Esophagus mucosa (tissue), 1 donor: Measurements from ENCODE around the gene NLGN4X. TPM values are rescaled to one million over a fixed set of nuclear protein-coding genes. Genes with fewer than 3 reads are reported as not detected.
"Not testable (repeated sequence)": the region's sequence is repeated elsewhere in the genome, so short reads cannot be mapped to it uniquely, and the experiment has no call there.

Source experiments
- ATAC-seq: fragments of 200-7000 bp; cut with Tn5 transposase; one replicate; pipeline ENCODE4 v1.9.1; 2020
- total RNA-seq: library from RNA; stranded (reverse); gene quantifications from one replicate; pipeline ENCODE4 v1.2.4, GENCODE V29; 2023
- donor health status: DM: yes; HTN: yes; CAD: no.

Gene NLGN4X
- total RNA-seq, 1 donor from 2014 or later = 1.00 TPM

DNA sequence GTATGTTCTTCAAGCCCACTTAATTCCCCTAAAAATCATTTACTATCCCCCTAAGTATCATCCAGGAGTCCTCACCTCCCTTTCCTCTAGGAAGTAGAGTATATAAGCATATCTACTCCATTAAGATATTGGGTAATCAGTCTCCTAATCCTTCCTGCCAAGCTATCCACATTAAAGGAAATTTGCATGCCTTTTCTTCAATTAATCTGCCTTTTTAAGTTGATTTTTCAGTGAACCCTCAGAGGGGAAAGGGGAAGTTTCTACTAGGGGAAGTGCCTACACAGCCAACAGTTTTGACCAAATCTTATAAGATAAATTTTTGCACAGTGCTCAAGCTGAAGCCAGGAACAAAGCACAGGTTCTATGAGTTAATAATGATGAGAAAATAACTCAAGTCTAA lies 222.8 kb downstream of the NLGN4X start:
- no peak for ATAC-seq

DNA sequence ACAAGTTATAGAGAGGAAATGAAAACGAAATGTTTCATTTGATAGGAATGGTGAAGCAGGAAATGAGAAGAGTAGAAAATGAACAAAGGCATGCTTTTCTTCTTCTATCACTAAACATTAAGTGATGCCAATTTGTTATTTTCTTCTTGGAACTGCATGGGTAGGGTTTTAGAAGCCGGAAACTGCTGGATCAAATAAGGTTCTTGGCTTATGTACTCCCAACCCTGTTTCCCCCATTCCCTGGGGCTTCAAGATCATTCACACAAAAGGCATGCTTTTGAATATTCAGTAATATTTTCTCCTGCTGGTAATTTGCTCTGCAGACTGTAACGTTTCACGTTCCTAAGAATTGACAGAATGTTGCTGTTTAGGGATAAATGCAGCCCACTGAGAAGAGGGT lies 224.1 kb downstream of the NLGN4X start:
- no peak for ATAC-seq

DNA sequence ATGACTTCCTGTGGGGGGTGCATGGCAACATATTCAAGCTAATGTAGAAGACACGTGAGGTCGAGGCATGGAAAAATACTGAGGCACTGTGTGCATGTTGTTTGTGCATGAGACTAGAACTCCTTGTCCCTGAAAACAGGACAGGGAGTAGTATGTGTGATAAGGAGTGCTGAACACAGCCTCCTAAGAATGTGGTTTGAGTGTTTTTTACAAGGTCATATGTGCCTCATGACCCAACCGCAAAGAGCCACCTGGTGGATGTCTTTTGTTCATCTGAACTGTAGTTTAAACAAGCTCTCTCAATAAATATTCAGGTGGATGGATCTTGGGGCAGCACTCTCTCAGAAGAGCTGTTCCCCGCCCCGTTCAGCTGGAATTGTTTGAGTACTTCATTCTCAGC lies 226.6 kb downstream of the NLGN4X start:
- no peak for ATAC-seq

DNA sequence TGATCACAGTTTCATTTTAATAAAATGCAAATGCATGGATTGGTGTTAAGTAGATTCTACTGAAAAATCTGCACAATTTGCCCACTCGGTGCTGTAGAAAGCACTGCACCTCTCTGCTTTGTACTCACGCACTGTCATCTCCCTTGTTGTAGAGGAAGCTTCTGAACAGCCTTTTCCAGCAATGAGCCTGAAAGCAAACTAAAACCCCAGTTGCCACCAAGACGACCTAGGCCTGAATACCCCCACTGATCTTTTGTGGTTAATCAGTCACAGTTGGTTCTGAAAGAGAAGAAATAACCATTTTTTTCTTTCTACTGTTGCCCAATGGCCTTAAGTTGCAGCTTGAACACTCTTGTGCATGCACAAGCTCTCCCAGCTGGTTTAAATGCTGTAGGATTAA lies 229.8 kb downstream of the NLGN4X start:
- no peak for ATAC-seq

DNA sequence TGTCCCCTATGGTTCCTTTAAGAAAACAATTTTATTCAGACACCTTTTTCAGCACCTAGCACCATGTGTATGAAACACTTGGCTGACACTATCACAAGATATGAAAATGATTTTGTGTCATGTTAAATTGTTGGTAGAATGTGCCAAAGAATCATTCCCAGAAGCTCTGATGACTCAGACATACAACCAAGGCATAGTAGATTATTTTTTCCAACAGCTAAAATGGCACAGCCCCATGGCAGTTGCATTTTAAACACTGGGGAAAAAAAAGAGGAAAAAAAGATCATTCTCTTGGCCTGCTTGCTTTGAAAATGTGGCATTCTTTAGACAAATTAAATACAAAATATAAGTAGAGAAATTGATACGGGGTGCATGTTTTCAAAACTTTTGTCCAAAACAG lies 230.2 kb downstream of the NLGN4X start:
- ATAC-seq = no peak

DNA sequence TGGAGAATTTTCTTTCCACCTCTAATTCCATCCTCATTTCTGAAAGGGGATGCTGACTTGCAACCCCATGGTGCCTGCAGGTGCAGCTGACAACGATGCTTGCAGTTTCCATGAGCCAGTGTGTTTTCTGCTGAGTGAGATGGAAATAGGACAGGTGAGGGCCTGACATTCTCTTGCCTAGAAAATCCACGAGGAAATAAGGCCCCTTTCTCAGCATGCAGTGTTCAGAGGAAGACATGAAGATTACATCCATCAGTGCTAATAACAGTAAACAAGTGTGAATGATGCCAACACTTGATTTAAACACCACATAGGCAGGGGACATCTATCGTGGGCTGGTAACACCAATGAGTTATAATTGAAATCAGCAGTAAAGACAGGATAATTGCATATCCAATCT lies 237.3 kb downstream of the NLGN4X start:
- no peak for ATAC-seq

DNA sequence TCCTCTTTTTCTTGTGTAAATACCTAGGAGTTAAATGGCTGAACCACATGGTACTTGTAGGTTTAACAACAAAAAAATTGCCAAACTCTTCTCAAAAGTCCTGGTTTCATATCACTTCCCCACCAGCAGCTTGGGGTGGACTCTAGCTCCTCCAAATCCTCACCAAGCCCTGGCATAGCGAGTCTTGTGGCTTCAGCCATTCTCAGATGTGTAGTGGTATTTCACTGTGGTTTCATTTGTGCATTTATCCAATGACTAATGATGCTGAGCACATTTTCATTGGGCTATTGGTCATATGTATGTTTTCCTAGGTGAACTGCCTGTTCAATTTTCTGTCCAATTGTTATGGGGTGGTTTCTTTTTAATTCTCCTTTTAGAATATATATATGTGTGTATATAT lies 249.3 kb downstream of the NLGN4X start:
- ATAC-seq = no peak

DNA sequence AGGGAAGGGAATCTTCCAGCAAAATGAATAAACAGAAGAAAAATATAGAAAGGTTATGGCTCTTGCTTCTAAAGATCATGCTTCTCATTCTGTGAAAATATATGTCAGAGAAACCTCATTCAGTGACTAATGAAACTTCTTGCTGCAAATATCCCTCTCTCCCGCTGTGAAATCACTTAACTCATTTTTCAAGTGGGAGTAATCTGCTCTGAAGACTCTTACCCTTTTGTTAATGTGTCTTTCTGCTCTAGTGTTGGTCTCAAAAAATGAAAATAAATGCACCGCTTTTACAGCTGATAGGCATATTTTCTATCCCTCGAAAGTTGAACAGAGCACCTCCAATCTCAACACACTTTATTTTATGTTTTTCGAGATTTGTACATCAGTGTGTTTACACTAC lies 252.3 kb downstream of the NLGN4X start:
- ATAC-seq = no peak

DNA sequence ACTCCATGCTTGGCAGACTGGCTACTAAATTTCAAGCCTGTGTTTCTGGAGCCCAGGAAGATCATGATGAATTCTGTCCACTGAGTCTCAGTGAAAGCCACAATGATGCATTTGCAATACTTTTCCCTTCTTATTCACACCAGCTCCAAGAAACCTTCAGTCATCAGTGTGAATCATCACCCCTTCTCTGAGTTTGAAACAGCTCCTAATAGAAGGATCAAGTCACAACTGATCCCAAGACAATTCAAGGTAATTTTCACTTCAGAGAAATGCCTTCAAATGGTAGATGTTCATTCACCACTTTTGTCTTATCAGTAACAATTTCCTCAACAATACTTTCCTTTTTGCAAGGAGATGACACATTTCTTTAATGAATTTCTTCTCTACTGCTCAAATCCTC lies 257.4 kb downstream of the NLGN4X start:
- ATAC-seq = no peak

DNA sequence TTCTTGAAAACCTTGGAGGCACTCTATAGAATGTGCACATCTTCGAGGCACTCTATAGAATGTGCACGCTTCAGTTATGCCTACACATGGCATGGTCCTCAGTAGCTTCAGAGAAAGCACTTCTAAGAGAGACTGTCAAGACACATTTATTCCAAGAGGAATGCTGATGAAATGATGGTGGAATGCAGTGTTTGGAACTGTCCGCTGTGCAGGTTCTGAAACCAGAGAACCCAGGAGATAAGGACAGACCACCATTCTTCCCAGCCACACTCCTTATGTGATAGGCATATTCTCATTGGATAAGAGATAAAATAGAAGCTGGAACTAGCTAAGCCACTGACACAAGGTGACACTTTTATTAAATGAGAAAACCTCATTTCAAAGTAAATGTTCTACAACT lies 263.3 kb downstream of the NLGN4X start:
- no peak for ATAC-seq

DNA sequence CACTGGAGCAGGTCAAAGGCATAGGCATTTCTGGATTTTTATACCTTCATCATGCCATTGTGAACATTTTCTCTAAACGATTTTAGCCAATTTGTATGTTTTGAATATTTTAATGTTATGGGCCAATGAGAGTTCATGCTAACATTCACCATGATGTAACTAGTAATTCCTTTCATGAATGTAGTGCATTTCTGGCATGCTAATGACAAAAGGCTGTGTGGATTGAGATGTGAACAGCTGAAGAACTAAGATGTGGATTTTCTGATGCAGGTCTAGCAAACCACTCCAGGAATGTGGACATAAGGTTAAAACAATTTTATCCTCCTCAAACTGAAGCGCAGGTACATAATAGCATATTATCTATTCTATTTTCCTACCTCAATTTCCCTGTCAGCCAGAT lies 269.4 kb downstream of the NLGN4X start:
- no peak for ATAC-seq

DNA sequence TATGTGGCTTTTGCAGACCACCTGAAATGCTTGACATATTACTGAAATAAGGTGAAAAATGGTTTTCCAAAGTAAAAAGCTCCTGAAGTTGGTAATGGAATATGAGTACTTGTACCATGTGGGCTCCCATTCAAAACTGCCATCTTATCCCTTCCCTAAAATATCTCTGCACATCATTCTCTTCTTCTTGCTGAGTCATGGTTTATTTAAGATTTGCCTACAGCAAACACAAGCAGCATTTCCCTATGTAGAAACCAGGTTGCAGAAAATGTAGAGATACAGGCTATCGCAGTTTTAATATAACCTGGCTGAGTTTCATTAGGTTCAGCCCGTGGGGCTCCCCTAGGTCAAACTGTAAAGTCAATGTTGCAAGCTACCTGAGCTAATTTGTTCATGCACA lies 270.1 kb downstream of the NLGN4X start:
- no peak for ATAC-seq

DNA sequence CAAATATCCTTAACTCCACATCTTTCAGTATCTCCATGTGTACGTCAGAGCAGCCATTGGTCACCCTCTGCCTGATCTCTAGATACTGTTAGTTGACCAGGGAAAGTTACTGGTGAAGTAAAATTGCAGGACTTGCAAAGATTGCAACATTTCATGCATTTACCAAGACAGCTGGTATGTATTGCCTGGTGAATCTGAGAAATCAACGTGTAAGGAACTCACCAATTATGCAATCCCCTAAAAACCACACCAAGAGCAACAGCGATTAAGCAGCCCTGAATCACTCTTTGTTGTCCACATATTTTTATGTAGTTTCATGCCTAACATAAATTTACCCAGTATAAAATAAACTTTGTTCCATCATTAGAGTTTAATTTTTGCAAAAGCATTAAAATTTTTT lies 271.2 kb downstream of the NLGN4X start:
- ATAC-seq = no peak

DNA sequence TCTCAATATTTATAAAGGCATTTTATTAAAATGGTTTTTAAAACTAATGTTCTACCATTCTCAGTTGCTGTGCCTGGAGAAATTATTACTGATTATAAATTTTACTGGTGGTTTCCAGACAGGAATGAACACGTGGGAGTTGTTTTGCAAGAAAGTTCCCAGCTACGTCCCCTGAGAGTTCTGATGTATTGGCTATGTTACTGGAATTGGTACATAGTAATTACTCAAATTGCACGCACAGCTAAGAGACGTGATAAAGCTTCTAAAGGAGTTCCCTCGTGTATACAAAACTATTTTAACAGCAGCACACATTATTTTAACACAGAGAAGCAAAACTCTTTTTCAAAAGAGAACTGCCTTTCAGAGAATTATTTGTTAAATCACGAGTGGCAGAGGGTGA lies 292.2 kb downstream of the NLGN4X start:
- no peak for ATAC-seq

DNA sequence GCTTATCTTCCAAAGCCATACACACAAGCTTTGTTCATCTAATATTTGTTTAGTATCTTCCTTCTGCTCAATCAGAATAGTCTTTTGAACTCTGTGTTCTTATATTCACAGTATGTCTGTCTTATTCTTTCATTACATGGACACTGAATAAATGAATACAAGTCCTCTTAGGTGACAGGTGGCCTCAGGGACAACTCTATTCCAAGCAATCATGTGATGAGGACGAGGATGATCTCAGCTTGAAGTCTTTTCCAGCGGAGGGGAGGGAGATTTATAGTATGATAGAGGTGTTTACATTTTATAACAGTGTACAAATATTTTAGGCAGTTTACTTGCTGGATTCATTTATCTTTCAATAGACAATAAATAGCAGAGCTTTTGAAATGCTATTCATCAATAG lies 300.4 kb downstream of the NLGN4X start:
- ATAC-seq = no peak

DNA sequence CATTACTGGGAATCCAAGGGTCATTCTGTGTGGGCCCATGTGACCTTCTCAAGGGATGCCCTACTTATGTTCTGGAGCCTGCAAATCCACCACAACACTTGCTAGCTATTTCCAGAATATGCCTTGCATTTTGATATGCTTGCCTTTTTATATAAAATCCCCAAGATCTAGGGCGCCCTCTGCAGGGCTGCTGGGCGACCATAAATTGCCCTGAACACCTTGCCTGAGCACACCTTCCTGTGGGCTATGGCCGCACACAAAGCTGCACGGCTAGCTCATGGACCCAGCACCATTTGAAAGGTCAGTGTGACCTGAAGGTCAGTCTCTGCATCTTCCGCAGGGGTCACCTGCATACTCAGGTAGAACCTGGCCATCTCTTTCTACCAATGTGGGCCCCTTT lies 311.7 kb downstream of the NLGN4X start:
- no peak for ATAC-seq

DNA sequence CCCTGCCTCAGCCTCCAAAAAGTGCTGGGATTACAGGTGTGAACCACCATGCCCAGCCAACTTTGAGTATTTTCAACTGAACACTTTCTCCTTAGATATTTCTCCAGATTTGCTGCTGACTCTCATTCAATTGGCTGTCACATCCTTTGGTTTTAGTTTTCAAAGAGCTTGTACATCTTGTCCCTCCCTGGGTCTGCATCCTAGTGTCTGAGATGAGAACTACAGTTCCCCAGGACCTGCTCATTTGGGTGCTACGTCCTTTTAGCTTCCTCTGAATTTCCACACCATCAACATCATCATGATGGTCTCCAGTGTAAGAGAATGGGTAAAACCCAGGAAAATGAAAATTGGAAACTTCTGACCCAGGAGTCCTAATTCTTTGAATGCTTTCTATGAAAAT lies 312.9 kb downstream of the NLGN4X start:
- no peak for ATAC-seq

DNA sequence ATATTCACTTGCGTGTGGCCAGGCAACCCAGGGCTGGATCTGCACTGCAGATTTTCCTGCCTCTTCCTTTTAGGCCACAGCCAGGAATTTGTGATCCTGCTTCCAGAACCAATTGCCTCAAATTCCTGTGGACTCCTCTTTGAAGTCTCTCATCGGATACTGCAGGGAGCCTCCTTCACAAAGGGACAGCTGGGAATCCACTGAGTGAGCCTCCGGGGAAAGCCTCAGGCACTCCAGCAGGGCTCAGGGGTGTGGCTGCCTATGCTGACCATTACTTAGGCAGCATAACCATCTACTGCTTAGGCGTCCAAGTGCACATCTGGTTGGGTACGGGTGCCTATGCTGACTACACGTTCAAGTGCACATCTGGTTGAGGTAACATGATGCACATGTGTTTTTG lies 321.5 kb downstream of the NLGN4X start:
- no peak for ATAC-seq

DNA sequence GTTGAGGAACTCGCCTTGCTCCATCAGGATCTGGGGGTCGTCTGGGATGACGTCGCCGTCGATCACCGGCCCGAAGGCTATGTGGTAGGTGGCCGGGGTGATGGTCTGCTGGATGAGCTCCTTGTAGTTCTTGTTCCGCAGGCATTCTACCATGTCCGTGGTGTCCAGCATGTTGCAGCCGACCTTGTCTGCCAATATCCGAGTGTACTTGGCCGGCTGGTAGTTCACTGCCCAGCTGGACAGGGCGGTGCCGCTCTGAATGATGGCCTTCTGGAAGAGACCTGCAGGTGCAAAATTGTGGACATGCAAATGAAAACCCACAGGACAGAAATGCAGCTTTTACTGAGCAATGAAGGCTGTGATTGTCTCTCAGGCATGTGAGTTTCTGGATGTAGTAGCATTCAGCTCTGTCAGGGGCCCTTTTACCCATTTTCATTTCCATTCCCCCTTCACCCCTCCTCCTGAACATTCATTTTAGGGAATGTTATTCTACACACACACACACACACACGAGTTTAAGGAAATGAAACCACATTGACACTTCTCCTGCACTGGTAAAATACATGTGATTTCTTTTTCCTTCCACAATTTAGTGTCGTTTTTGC lies 325.0 kb downstream of the NLGN4X start:
- not testable (repeated sequence) for ATAC-seq

DNA sequence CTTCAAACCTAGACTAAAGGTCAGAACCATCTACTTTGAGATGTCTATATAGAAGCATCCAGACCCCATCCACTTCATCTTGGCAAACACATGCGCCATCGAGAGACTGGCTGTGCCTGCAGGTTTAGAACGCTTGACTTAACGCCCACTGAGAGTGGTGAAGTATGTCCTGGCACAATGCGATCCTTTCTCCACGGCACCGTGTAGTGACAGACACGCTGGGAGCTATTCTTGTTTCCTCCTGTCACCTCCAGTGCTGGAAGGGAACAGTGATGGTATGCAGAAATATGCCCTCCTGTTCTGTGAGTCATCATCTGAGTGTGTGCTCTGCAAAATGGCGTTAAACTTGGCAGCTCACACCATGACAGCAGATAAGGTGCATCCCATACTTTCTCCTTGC lies 330.2 kb downstream of the NLGN4X start:
- ATAC-seq = no peak

DNA sequence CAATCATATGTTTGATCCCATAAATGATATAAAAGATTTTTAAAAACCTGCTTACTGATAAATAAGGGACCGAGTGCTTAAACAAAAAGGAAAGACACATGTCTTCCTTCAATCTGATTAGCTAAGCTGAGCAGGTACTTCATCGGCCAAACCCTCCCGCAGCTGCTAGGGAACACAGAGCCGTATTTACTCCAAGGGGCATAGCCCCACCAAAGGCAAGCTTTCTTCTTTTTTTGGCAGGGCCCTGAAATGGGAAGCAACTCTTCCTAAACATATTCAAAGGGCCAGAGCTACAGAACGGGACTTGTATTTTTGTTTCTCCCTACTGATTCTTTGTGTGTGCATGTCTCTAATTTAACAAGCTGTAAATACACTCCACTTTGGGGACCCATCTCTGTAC lies 337.3 kb downstream of the NLGN4X start:
- ATAC-seq = no peak

DNA sequence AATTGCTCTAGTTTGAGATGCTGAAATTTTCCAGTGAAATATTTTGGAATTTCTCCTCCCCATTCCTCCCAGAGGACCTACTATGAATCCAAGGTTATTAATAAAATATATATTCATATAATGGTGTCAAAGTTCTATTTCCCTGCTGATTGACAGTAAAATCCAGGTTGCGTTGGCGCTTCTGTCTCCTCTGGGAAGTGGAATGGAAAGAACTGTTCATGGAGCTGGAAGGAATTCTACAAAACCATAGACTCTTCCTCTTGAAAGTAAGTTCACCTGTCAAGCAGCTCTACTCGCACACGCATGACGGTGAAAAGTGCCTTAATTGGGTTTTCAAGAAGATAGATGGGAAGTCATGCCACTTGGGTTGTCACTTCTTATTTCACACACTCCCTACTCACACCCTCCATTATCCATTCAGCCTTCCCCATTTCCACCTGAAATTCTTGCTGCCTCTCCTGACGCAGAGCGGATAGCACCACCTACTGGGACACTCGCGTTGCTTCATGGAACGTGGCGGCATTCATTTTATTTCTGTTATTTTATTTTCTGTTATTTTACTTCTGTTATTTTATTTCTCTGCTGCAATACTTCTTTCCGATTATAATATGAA lies 351.6 kb downstream of the NLGN4X start:
- ATAC-seq = peak; percentile 45

DNA sequence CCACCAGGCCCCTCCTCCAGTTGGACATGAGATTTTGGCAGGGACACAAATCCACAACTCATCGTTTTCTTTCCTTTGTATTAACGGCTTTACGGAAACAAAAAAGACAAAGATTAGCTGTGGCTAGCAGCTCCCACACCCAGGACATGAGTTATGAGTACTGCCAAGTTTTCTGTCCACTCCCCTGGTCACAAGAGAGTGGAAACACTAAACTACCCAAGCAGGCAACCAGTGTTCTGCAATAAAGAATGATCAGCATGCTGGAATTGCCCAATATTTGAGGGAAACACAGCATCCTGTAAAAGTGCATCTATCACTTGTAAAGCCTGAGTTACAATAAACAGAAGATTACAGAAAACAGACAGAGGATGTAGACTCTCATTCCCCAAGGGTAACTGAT lies 358.4 kb downstream of the NLGN4X start:
- peak; percentile 73 for ATAC-seq

DNA sequence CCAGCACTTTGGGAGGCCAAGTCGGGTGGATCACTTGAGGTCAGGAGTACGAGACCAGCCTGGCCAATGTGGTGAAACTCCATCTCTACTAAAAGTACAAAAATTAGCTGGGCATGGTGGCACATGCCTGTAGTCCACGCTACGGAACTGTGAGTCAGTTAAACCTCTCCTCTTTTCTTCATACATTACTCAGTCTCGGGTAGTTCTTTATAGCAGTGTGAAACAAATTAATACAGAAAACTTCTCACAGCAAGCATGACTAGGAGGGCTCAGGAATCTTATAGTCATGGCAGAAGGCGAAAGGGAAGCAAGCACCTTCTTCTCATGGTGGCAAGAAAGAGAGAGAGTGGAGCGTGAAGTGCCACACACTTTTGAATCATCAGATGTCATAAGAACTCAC lies 358.9 kb downstream of the NLGN4X start:
- ATAC-seq = peak; percentile 48

DNA sequence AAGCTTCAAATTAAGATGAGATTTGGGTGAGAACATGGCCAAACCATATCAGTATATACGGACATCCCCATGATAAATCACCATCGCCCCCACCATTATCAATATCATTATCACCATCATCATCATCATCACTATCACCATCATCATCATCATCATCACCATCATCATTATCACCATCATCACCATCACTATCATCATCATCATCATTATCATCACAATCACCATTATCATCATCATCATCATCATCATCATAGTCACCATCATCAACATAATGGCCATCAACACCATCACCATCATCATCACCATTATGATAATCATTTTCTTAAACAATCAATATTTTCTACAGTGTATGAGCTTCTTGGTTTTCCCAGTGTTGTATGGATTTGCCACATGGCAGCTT lies 360.9 kb downstream of the NLGN4X start:
- no peak for ATAC-seq
